NCI-H128 (cell line): ENCODE data around the gene WFIKKN1.
A peak's percentile ranks its signal among the peaks of the same experiment; 100 is the strongest.

Experiments
- DNase-seq: peaks from one replicate; lab custom pipeline; 2025; ENCODE audit not compliant: unreplicated experiment; lab: John Stamatoyannopoulos, UW

Gene WFIKKN1

GRCh38 chr16:635573-636205, 4.9 kb downstream of the WFIKKN1 start:
- no peak for DNase-seq

- peak; percentile 62 for DNase-seq
These were observed 5.7 kb downstream of the WFIKKN1 start, which contains the start of gene METTL26 for GRCh38 chr16:636206-637080. TSS of gene METTL26 (minus strand) at chr16:636305. CDS start at chr16:636290, 15 bp downstream.

GRCh38 chr16:637081-638018, 6.6 kb downstream of the WFIKKN1 start:
- DNase-seq, result no peak

- no peak for DNase-seq
These were observed 7.3 kb downstream of the WFIKKN1 start for GRCh38 chr16:638034-638543.

- no peak for DNase-seq
These were observed 8.1 kb downstream of the WFIKKN1 start for GRCh38 chr16:638836-639235.

GRCh38 chr16:640614-641013, 9.8 kb downstream of the WFIKKN1 start:
- DNase-seq, result no peak

DNA sequence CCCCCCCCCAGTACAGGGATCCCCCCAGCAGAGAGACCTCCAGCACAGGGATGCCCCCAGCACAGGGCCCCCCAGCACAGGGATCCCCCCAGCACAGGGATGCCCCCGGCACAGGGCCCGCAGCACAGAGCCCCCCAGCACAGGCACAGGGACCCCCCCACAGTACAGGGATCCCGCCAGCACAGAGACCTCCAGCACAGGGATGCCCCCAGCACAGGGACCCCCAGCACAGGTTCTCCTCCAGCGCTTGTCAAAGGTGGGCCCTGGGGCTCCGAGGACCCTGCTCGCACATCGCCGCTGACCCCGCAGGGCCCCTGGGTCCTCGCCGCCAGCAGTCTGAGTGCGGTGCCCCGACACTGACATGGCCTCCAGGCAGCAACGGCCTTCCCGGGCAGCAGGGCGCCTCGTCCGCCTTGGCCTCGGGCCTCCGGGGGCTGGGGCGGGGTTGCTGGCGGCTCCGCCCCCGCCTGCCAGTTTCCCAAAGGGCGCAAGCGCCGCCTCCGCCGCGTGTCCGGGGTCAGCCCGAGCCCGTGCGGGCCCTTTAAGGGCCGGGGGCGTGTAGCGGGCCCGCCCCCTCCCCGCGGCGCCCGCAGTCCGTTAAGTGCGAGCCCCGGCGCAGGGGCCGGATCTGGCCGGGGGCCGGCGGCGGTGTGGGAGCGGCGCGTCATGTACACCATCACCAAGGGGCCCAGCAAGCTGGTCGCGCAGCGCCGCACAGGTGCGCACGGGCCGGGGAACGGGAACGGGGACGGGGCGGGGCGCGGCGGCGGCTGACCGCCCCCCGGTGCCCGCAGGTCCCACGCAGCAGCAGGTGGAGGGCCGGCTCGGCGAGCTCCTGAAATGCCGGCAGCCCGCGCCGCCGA, 10.8 kb downstream of the WFIKKN1 start, which contains the start of gene MCRIP2:
Gene MCRIP2 (plus strand): TSS at position 503 of the 863 bp plus-strand sequence. CDS start 164 bp downstream, at position 667.
- DNase-seq, result peak; percentile 39

DNA sequence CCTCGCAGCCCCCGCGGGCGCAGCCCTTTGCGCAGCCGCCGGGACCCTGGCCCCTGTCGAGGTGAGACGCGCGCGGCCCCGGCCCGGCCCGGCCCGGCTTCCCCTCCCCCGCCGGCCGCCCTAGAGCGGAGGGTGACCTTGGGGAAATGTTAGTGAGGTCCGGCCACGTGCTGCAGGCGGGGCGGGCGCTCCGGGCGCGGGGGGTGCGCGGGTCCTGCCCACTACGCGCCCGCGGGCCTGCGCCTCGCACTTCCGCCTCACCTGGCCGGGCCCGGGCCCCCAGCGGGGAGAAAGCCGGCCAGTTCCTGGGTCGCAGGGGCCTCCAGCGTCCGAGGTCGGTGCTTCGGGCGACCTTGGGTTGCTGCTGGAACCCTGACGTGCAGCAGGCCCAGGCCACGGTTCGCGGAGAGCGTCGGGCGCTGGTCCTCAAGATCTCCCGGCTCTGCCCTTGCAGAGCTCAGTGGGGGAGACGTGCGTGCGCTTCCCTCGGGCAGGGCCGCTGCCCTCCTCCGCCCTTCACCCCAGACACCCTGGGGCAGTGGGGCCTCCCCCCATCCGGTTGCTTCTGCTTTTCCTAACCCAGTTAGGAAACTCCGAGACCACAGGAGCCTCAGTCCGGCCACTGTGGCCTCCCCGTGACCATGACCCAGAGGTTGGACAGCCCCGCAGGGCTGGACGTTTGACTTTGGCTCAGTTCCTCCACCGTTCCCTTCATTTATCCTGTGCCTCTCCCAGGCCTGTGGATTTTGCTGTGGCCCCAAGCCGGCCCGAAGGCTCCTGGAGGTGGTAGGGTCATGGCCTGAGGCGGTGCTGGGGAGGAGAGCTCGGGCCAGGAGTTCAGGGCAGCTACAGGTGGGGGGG, 11.6 kb downstream of the WFIKKN1 start:
- no peak for DNase-seq

DNA sequence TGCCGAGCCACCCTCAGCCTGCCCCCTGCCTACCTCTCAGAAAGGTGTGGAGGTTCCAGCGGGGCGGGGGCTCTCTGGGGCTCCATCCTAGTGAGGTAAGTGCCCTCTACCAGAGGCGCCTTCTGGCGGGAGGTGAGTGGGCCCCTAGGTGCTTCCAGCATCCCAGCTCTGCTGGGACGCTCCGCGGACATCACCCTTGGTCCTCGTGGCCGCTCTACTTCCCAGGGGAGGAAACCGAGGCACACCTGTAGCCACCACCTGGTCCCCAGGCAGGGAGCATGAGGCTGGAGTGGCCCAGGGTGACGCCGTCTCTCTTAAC, 12.2 kb downstream of the WFIKKN1 start:
- DNase-seq, result no peak

GRCh38 chr16:644556-644955, 13.8 kb downstream of the WFIKKN1 start:
- no peak for DNase-seq

GRCh38 chr16:645852-646678, 15.3 kb downstream of the WFIKKN1 start:
- DNase-seq, result no peak

DNA sequence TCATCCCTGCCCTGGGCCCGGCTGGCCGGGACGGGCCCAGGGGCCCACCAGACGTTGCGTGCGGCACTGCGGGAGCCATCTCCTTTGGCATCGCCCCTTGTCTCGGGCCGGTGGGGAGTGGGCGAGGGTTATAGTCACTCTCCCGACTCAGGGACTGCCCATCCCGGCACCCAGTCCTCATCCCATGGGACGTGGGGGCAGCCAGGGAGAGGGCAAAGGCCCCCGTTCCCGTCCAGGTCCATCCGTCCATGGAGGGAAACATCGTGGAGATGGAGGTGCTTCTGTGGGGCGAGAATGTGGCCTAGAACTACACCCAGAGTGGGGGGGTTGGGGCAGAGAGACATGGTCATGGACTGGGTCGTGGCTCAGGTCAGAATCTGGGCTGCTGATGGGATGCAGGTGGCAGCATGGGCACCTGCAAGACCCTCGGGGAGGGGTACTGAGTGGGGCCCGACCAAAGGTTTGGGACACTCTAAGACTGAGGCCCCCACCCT, 15.9 kb downstream of the WFIKKN1 start:
- no peak for DNase-seq

DNA sequence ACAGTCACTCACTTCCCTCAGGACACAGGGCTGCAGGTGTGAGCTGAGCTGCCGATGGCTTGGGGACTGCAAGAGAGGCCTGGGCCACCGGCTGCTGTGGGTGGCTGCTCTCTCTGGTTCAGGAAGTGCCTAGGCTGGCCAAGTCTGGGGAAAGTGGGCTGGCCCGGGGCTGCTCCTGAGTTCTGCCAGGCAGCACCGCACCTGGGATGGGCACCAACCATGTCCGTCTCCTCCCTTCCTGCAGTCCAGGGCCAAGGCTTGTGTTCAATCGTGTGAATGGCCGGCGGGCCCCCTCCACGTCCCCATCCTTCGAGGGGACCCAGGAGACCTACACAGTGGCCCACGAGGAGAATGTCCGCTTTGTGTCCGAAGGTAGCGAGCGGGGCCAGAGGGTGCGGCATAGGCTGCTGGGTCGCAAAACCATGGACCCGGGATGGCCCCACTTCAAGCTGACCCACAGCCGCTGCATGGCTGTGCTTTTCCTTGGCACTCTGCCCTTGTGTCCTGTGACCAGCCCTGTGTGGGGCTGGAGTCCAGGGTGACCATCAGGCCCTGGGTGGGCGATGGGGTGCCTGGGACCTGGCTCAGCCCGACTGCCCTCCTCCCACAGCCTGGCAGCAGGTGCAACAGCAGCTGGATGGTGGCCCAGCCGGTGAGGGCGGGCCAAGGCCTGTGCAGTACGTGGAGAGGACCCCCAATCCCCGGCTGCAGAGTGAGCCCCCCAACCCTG, 16.6 kb downstream of the WFIKKN1 start:
- no peak for DNase-seq

- no peak for DNase-seq
These were observed 17.4 kb downstream of the WFIKKN1 start for GRCh38 chr16:648071-648780.

DNA sequence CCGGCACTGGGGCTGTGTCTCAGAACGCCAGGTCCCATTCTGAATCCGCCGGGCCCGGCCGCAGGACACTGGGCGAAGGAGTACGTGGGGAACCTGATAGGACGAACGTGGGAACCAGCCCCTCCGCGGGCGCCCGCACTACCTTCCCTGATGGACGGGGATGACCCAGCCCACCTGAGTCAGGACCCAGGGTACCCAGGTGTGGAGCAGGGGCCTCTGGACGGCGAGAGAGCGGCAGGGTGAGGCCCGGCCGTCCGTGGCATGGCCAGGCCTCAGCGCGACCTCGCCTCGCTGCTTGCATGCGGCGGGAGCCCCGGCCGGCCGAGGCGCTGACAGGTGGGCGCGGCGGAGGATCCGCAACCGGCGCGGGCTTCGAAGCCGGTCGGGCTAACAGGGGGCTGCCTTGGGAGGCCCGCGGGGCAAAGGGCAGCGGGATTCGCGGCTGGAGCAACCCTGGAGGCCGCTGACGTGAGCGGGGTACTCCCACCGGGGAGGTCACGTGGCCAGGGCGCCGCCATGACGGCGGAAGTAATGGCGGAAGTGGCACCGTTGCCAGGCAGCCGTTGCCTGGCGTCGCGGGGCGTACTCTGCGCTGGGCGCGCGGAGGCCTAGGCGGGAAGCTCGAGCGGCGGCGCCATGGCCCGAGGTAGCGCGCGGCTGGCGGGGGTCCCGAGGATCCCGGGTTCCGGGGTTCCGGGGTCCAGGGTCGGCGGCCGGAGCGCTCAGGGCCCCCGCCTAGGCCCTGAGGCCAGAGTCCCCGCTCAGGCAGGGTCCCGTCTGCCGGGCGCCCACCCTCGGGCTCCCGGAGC, 18.2 kb downstream of the WFIKKN1 start, which contains the start of gene WDR90:
Gene WDR90 (plus strand): TSS at position 585 of the 809 bp plus-strand sequence. CDS start 52 bp downstream, at position 637.
- DNase-seq, result peak; percentile 32

DNA sequence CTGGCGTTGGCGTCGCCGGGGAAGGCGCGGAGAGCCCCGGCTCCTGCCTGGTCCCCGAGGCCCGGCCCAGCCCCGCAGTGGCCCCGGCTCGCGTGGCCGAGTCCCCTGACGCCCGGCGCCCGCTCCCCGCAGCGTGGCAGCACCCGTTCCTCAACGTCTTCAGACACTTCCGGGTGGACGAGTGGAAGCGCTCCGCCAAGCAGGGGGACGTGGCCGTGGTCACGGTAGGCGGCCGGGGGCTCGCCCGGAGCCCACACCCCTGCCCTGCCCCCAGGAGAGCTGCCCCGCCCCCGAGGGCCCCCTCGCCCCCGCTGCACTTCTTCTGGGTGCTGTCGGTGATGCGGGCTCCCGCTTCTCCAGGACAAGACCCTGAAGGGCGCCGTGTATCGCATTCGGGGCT, 18.8 kb downstream of the WFIKKN1 start:
- DNase-seq, result no peak
